ENCODE results near the gene RDH5. TPM values are rescaled to one million over a fixed set of nuclear protein-coding genes. Genes with fewer than 3 reads are reported as not detected.

Gene RDH5
- total RNA-seq, 1 donor = 3.0 TPM

DNA sequence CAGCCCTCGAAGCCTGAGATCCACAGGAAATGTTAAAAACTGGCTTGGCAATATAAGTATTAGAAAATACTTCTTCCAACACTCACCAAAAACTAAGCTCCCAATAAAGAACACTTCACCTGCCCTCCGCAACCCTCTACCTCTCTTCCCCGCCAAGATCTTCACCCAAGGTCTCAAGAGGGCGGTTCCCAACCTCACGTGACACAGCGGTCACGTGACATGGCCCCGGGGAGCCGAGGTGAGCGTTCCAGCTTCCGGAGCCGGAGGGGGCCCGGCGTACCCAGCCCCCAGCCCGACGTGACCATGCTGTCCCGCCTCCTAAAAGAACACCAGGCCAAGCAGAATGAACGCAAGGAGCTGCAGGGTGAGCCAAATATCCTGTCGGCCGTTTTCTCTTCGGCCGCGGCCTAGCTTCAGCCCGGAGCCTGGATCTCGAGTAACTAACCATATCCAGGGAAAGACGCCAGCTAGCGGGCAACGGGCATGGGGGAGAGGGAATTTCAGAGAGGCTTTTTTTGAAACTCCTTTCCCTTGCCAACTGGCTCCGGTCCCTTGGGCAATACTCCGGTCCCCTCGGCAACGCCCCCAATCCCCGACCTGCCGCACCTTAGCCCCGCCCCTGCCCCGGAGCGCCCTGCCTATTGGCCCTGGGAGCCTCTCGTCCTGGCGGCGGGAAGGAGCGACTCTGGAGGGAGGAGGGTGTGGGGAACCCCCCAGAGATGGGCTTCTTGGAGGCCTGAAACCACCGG, 4.2 kb upstream of the RDH5 start, which contains the start of gene BLOC1S1:
TSS of gene BLOC1S1 (plus strand) at position 214 of the 749 bp plus-strand sequence. CDS start at position 220, 6 bp downstream.
- Histone ChIP-seq H3K27me3 (ENCODE audit: insufficient read depth, low read length) (no peaks in the 10 kb centered on the region), H3K4me3 (ENCODE audit: low read length) (peak within 1 kb of the TSS; percentile 95), H3K9me3 (ENCODE audit: low read depth, low read length) (no peaks in the 10 kb centered on the region), H3K4me1 (ENCODE audit: insufficient read depth, low read length) (peaks cover 46% of the 10 kb centered on the region)

DNA sequence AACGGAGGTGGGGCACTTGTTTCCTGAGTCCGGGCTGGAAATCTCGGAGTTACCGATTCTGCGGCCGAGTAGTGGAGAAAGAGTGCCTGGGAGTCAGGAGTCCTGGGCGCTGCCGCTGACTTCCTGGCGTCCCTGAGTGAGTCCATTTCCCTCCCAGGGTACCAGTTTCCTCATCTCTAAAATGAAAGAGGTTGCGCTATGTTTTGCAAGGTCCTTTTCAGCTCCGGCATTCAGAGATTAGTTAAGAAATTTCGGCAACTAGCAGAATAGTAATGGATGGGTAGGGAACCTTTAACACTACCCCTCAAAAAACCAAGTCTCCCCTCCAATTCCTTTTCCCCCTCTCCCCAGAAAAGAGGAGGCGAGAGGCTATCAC, 3.6 kb upstream of the RDH5 start:
- H3K4me1 ChIP-seq (ENCODE audit: insufficient read depth, low read length) = peaks cover 50% of the 10 kb centered on the region
- peak overlapping the region; percentile 95 for H3K4me3 ChIP-seq (ENCODE audit: low read length)
- H3K27me3 ChIP-seq (ENCODE audit: insufficient read depth, low read length) = no peaks in the 10 kb centered on the region
- no peaks in the 10 kb centered on the region for H3K9me3 ChIP-seq (ENCODE audit: low read depth, low read length)

DNA sequence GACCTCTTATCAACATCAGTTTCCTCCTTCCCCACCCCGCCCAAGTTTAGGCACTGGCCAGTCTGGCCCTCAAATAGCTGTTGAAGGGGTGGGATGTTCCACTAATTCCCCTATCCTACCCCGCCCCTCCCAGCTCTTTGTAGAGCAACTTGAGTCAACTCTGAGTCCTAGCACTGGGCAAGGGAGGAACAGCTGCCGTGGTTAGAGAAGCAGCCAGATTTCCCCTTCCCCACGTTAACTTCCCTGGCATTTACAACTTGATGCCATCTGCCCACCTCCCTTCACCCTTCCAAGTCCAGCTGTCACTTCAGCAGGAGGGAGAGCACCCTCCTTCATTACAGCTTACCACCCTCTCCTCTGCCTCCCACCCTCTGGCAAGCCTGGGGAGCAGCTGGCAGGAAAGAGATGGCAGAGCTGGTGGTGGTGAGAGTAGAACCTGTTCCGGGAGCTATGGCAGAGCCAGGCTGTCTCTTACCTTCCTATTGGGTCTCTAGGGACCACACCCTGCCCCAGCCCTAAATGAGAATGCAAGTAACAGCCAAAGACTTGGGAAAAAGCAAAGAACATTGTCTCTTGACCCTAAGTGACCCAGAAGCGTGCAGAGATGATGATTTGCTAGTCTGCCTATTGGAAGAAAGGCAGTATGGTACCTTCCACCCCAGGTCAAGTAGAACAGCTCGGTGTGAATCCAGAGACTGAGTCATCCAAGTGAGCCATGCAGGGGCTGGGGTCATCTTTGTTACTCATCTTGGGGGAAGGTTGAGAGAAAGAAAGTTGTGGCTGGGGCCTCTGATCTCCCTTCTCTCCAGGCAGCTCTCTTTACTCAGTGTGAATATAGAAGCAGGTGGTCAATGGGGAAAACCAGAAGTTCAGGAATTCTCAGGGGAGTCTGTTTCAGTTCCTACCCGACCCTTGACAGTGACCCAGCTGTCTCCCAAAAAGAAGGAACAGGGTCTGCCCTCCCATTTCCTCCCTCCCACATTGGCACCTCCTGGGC, 2.9 kb upstream of the RDH5 start:
- H3K4me3 ChIP-seq (ENCODE audit: low read length) = peak overlapping the region; percentile 95
- peaks cover 50% of the 10 kb centered on the region for H3K4me1 ChIP-seq (ENCODE audit: insufficient read depth, low read length)
- no peaks in the 10 kb centered on the region for H3K9me3 ChIP-seq (ENCODE audit: low read depth, low read length)
- no peaks in the 10 kb centered on the region for H3K27me3 ChIP-seq (ENCODE audit: insufficient read depth, low read length)

DNA sequence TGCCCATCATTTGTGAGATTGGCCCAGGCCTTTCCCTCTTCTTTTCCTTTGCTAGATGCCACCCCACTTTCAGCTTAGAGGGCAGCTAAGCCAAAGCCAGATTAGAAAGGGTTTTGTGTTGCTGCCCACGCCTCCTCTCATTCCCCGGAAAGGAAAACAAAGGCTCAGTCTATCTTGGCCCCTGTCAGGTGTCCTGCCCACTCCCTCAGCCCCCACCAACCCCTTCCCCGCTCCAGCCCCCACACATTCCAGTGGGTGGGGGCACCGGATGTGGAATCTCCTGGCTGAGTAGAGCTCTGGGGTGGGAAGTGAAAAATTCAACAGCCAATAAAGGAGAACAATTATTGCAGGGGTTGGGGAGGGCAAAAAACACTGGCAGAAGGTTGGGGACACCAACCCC, 2.2 kb upstream of the RDH5 start:
- Histone ChIP-seq H3K27me3 (ENCODE audit: insufficient read depth, low read length) (no peaks in the 10 kb centered on the region), H3K9me3 (ENCODE audit: low read depth, low read length) (no peaks in the 10 kb centered on the region), H3K4me1 (ENCODE audit: insufficient read depth, low read length) (peaks cover 50% of the 10 kb centered on the region), H3K4me3 (ENCODE audit: low read length) (no peak overlapping the region)

DNA sequence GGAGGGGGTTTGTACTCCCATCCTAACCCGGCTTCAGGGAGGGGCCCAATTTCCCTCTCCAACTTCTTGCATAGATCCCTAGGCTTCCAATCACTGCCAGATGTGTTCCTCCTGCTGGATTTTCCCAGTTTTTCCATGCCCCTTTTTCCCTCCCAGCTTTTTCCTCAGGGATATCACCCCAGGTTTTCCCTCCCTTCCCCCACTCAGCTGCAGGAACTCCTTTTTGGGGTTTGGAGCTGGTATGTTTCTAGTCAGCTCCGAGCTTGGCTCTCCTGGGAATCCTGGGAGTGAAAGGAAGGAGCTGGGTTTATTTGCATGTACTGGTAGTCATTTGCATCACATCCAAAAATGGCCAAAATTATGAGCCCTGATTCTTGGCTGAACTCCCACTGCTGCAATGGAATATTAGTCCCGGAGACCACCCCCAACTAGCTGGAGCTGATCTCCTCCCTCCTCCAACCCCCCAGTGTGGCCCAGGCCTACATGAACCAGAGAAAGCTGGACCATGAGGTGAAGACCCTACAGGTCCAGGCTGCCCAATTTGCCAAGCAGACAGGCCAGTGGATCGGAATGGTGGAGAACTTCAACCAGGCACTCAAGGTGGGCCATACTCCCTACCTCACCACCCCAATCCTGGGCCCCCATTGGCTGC, 1.4 kb upstream of the RDH5 start:
- H3K4me3 ChIP-seq (ENCODE audit: low read length) = no peak overlapping the region
- H3K27me3 ChIP-seq (ENCODE audit: insufficient read depth, low read length) = no peaks in the 10 kb centered on the region

DNA sequence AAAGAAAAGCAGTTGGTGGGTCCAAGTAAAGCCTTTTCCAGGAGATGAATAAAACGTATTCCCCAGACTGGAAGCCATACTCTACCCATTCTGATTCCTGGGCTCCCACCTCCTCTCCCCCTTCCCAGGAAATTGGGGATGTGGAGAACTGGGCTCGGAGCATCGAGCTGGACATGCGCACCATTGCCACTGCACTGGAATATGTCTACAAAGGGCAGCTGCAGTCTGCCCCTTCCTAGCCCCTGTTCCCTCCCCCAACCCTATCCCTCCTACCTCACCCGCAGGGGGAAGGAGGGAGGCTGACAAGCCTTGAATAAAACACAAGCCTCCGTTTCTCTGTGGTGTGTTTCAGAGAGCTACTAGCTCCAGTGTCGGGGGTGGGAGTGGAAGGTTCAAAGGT, 822 bp upstream of the RDH5 start:
- H3K4me3 ChIP-seq (ENCODE audit: low read length) = no peak overlapping the region
- no peaks in the 10 kb centered on the region for H3K27me3 ChIP-seq (ENCODE audit: insufficient read depth, low read length)
- peaks cover 50% of the 10 kb centered on the region for H3K4me1 ChIP-seq (ENCODE audit: insufficient read depth, low read length)
- no peaks in the 10 kb centered on the region for H3K9me3 ChIP-seq (ENCODE audit: low read depth, low read length)

More for the DNA sequence above, 1.4 kb upstream of the RDH5 start:
- H3K9me3 ChIP-seq (ENCODE audit: low read depth, low read length) = no peaks in the 10 kb centered on the region
- peaks cover 50% of the 10 kb centered on the region for H3K4me1 ChIP-seq (ENCODE audit: insufficient read depth, low read length)

DNA sequence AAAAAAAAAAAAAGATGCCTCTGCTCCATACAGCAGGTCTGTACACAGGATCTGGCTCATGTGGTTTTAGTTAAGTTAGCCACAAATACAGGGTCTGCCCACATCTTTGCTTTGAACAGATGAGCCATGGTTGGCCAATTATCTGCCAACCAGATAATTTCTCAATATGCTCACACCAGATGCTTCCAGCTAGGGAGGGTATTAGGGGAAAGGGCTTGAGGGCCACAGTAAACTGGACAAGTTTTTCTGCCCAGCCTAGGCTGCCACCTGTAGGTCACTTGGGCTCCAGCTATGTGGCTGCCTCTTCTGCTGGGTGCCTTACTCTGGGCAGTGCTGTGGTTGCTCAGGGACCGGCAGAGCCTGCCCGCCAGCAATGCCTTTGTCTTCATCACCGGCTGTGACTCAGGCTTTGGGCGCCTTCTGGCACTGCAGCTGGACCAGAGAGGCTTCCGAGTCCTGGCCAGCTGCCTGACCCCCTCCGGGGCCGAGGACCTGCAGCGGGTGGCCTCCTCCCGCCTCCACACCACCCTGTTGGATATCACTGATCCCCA, 776 bp downstream of the RDH5 start:
- Histone ChIP-seq H3K9me3 (ENCODE audit: low read depth, low read length) (no peaks in the 10 kb centered on the region), H3K4me1 (ENCODE audit: insufficient read depth, low read length) (peaks cover 51% of the 10 kb centered on the region), H3K4me3 (ENCODE audit: low read length) (no peak overlapping the region), H3K27me3 (ENCODE audit: insufficient read depth, low read length) (no peaks in the 10 kb centered on the region)

DNA sequence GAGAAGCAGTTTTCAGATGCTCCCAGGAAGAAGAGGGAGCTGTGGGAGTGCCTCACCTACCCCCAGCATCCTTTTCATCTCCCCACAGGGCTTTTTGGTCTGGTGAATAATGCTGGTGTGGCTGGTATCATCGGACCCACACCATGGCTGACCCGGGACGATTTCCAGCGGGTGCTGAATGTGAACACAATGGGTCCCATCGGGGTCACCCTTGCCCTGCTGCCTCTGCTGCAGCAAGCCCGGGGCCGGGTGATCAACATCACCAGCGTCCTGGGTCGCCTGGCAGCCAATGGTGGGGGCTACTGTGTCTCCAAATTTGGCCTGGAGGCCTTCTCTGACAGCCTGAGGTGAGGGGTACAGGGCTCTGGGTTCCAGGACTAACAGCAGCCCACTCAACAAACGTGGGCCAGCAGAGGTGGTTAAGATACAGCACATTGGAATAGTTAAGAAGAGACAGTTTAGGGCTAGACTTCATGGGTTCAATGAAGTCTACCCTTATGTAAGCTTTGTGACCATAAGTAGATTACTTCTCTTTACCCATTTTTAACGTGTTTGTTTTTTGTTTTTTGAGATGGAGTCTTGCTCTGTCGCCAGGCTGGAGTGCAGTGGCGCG, 1.5 kb downstream of the RDH5 start:
- no peaks in the 10 kb centered on the region for H3K9me3 ChIP-seq (ENCODE audit: low read depth, low read length)
- no peaks in the 10 kb centered on the region for H3K27me3 ChIP-seq (ENCODE audit: insufficient read depth, low read length)
- no peak overlapping the region for H3K4me3 ChIP-seq (ENCODE audit: low read length)
- H3K4me1 ChIP-seq (ENCODE audit: insufficient read depth, low read length) = peaks cover 53% of the 10 kb centered on the region

DNA sequence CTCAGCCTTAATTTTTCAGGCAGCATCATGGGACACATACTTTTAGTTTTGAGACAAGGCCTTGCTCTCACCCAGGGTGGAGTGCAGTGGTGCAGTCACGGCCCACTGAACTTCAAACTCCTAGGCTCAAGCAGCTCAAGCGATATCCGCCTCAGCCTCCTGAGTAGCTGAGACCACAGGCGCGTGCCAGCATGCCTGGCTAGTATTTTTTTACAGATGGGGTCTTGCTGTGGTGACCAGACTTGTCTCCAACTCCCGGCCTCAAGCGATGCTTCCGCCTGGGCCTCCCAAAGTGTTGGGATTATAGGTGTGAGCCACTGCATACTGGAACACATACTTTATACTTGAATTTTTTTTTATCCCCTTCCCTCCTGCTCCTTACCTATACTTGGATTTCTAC, 2.8 kb downstream of the RDH5 start:
- peaks cover 53% of the 10 kb centered on the region for H3K4me1 ChIP-seq (ENCODE audit: insufficient read depth, low read length)
- no peaks in the 10 kb centered on the region for H3K27me3 ChIP-seq (ENCODE audit: insufficient read depth, low read length)
- no peak overlapping the region for H3K4me3 ChIP-seq (ENCODE audit: low read length)

DNA sequence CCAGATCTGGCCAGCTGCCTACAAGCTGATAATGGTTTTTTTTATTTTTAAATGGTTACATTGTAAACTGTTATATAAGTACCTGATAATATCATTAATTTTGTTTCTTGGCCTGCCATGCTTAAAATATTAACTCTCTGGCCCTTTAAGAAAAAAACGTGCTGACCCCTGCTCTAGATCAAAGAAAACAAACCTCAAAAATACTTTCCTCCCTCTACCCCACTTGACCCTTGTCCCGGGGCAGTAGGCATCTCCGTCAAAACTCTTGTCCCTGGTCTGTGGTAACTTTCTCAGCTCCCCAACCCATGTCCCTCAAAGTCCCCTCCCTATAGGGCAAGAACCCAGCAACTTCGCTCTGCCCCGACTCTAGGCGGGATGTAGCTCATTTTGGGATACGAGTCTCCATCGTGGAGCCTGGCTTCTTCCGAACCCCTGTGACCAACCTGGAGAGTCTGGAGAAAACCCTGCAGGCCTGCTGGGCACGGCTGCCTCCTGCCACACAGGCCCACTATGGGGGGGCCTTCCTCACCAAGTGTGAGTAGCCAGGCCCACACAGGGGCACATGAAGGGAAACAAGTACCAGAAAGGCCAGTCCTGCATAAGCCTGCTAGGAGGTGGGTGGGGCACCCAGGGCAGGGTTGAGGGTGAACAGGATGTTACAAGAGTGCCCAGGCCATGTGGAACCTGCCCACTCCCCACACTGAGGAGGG, 3.5 kb downstream of the RDH5 start:
- no peak overlapping the region for H3K4me3 ChIP-seq (ENCODE audit: low read length)
- peaks cover 48% of the 10 kb centered on the region for H3K4me1 ChIP-seq (ENCODE audit: insufficient read depth, low read length)
- no peaks in the 10 kb centered on the region for H3K9me3 ChIP-seq (ENCODE audit: low read depth, low read length)
- H3K27me3 ChIP-seq (ENCODE audit: insufficient read depth, low read length) = no peaks in the 10 kb centered on the region

More for the DNA sequence above, 2.8 kb downstream of the RDH5 start:
- H3K9me3 ChIP-seq (ENCODE audit: low read depth, low read length) = no peaks in the 10 kb centered on the region

DNA sequence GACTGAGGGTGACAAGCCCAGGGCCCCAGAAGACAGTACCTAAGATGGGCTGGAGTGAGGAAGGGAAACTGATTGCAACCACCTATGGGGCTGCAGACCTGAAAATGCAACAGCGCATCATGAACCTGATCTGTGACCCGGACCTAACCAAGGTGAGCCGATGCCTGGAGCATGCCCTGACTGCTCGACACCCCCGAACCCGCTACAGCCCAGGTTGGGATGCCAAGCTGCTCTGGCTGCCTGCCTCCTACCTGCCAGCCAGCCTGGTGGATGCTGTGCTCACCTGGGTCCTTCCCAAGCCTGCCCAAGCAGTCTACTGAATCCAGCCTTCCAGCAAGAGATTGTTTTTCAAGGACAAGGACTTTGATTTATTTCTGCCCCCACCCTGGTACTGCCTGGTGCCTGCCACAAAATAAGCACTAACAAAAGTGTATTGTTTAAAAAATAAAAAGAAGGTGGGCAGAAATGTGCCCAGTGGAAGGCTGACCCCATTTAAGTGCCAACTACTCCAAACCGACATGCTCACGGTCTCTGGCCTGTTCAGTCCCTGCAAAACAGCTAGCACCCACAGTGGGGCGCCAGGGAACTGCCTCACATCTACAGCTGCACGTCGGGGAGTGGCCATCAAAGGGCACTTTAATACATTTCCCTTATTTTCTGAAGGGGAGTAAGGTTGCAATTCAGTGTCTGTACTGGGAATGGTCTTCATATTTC, 4.2 kb downstream of the RDH5 start:
- Histone ChIP-seq H3K9me3 (ENCODE audit: low read depth, low read length) (no peaks in the 10 kb centered on the region), H3K27me3 (ENCODE audit: insufficient read depth, low read length) (no peaks in the 10 kb centered on the region), H3K4me1 (ENCODE audit: insufficient read depth, low read length) (peaks cover 45% of the 10 kb centered on the region), H3K4me3 (ENCODE audit: low read length) (no peak overlapping the region)

DNA sequence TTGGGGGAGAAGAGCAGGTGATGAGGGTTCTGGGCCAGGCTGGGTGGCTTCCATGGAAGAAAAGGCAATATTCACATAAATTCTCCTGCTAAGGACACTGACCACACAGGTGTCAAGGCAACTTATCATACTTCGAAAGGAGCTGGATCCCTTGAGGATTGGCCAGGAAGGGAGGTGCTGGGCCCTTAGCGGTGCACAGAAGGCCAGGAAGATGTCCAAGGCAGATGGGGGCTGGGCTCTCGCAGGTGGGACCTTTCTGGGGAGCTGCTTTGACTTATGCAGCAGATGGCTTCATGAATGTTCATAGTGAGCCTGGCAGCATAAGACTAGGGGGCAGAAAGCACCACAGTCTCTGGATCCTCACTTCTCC, 4.7 kb downstream of the RDH5 start:
- Histone ChIP-seq H3K27me3 (ENCODE audit: insufficient read depth, low read length) (no peaks in the 10 kb centered on the region), H3K4me1 (ENCODE audit: insufficient read depth, low read length) (peaks cover 45% of the 10 kb centered on the region), H3K4me3 (ENCODE audit: low read length) (no peak overlapping the region), H3K9me3 (ENCODE audit: low read depth, low read length) (no peaks in the 10 kb centered on the region)

DNA sequence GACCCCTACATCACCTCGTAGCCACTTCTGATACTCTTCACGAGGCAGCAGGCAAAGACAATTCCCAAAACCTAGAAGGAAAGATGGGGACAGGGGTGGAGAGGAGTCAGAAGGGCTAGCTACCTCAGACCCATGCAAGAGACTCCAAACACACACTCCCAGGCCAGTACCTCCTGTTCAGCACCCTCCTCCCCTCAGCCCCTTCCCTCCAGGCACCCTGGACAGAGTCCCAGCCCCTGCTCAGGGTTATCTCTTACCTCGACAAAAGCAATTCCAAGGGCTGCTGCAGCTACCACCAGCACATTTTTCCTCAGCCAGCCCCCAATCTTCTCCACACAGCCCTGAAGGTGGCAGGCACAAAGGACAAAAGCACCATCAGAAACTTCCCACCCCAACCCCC, 5.4 kb downstream of the RDH5 start:
- Histone ChIP-seq H3K4me3 (ENCODE audit: low read length) (no peak overlapping the region), H3K9me3 (ENCODE audit: low read depth, low read length) (no peaks in the 10 kb centered on the region), H3K27me3 (ENCODE audit: insufficient read depth, low read length) (no peaks in the 10 kb centered on the region), H3K4me1 (ENCODE audit: insufficient read depth, low read length) (peaks cover 46% of the 10 kb centered on the region)
